Mucosa of descending colon (tissue), 3 donors: ENCODE data around the gene PSMC2. TPM values are rescaled to one million over a fixed set of nuclear protein-coding genes. Genes with fewer than 3 reads are reported as not detected.

Experiments used
- ATAC-seq: fragments of 200-7000 bp; cut with Tn5 transposase; one replicate; pipeline ENCODE4 v1.9.1; 2020; ENCODE audit warnings: mild to moderate bottlenecking, moderate library complexity
- DNase-seq, 3 donors: peaks; one replicate each; pipeline ENCODE4 v3.0.0-alpha.2; 2020
- H3K36me3 ChIP-seq: fragments of 200-600 bp; one replicate; pipeline ENCODE4 v1.8.0; 2021; ENCODE audit warnings: low read depth, mild to moderate bottlenecking
- H3K4me1 ChIP-seq: fragments of 200-600 bp; one replicate; pipeline ENCODE4 v1.8.0; 2021; ENCODE audit warnings: low read depth, mild to moderate bottlenecking
- H3K4me3 ChIP-seq: fragments of 200-600 bp; one replicate; pipeline ENCODE4 v1.8.0; 2021; ENCODE audit warnings: mild to moderate bottlenecking
- H3K9me3 ChIP-seq: fragments of 200-600 bp; one replicate; pipeline ENCODE4 v1.8.0; 2021; ENCODE audit warnings: mild to moderate bottlenecking
- CTCF ChIP-seq: fragments of 200-600 bp; IDR thresholded peaks from one replicate; pipeline ENCODE4 v1.8.0; 2022; ENCODE audit warnings: antibody characterized with exemption, mild to moderate bottlenecking
- intact Hi-C, 2 donors: fragments of 100-400 bp; cut with DNase I in 1 of 2; cut with micrococcal nuclease in 1 of 2; formaldehyde crosslinking; loops; one replicate each; pipeline versions ENCODE4 v1.11.0 to v1.11.1; 2022; cut with DNase I, micrococcal nuclease
- total RNA-seq, 3 donors: library from RNA; stranded (reverse); fragmentation: NEBNext Ultra II Directional in 2 of 3; extraction: Animal tissue kit (Norgen Biotek cat#: 25700) in 2 of 3; gene quantifications; one replicate each; pipeline versions ENCODE4 v1.2.1 to v1.2.4, GENCODE V29; 2021 to 2023
- donor health status: DM: no; HTN: no; CAD: no; lungs with moderate emphysema.
- donor health status: DM: no; HTN: no; CAD: no.
- donor health status: DM: no; HTN: yes; CAD: no.

PSMC2 gene
- total RNA-seq, 3 donors from 2014 or later, result 47.9 to 85.8 (median 74.0) TPM

DNA sequence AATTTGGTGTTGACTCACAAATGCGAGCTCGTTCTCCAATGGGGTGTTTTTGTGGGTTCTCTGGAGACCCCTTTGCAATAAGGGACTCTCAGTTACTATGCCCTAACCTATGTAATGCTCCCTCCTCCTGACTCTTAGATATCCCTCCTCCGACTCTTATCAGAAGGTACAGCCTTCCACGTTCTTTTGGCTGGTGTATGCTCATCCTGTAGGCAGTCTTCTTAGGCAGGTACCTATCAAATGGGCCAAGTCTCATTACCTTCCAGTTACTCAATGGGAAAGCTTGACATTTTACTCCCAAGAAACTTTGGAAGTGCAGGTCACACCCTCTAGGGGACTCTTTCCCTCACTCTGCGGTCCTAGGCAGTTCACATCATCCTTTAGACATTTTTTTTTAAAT lies 66.0 kb downstream of the PSMC2 start:
- Histone ChIP-seq H3K4me1 (no peaks in the 10 kb centered on the region), H3K9me3 (no peaks in the 10 kb centered on the region), H3K36me3 (no peaks in the 10 kb centered on the region), H3K4me3 (no peak overlapping the region)
- intact Hi-C loops, result no loop called here
- DNase-seq, result no peak
- no peak for ATAC-seq
- TF ChIP-seq CTCF, result no peak

DNA sequence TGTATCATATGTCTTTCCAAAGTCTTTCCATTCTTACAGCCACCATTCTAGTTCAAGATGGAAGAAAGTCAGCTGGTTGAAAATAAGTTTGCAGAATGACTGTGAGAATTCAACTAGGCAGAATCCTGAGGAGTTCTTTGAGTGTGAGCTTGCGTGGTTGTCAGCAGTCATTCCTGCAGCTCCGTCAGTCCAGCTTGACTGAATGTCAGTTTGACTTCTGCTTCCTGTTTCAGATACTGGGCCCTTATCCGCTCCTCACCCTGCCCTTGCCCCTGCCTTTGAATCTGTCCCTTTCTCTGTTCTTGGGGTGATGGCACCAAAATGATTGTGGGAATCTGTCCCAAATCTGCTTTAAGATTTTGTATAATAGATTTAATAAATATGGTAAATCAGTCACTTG lies 70.8 kb downstream of the PSMC2 start:
- TF ChIP-seq CTCF, result no peak
- Histone ChIP-seq H3K9me3 (no peaks in the 10 kb centered on the region), H3K36me3 (no peaks in the 10 kb centered on the region), H3K4me1 (no peaks in the 10 kb centered on the region), H3K4me3 (no peak overlapping the region)
- intact Hi-C loops, result no loop called here
- DNase-seq (no peak), ATAC-seq (no peak)

Other genes with a start within 250 kb of the PSMC2 start
- 10 to 100 TPM; 43.9 to 71.0 (median 45.9) TPM for gene NAPEPLD, start 198.5 kb upstream of the PSMC2 start, total RNA-seq
- gene PMPCB, start 50.2 kb upstream of the PSMC2 start, total RNA-seq, result 10 to 100 TPM; 60.8 to 65.2 (median 63.2) TPM
- 10 to 100 TPM; 15.0 to 21.3 (median 16.4) TPM for gene DNAJC2, start 2.9 kb upstream of the PSMC2 start, total RNA-seq
- under 1 TPM; 0.14 to 0.38 (median 0.19) TPM for gene SLC26A5, start 98.6 kb downstream of the PSMC2 start, total RNA-seq